Pulmonary artery endothelial cell (primary cell): ENCODE data around the gene ZNF385C. TPM values are rescaled to one million over a fixed set of nuclear protein-coding genes. Genes with fewer than 3 reads are reported as not detected.
"Not testable (repeated sequence)": the region's sequence is repeated elsewhere in the genome, so short reads cannot be mapped to it uniquely, and the experiment has no call there.

Experiments used
- DNase-seq: peaks from one replicate; pipeline ENCODE4 v3.0.0-alpha.2; 2011; ENCODE audit warnings: low read depth, low spot score
- total RNA-seq: library from RNA; depleted of rRNA; stranded (reverse); fragments of >200 nt; gene quantifications from 2 replicates; pipeline ENCODE4 v1.2.3, GENCODE V29; 2014

The ZNF385C gene
- total RNA-seq, 1 donor from 2014 or later: not detected

DNA sequence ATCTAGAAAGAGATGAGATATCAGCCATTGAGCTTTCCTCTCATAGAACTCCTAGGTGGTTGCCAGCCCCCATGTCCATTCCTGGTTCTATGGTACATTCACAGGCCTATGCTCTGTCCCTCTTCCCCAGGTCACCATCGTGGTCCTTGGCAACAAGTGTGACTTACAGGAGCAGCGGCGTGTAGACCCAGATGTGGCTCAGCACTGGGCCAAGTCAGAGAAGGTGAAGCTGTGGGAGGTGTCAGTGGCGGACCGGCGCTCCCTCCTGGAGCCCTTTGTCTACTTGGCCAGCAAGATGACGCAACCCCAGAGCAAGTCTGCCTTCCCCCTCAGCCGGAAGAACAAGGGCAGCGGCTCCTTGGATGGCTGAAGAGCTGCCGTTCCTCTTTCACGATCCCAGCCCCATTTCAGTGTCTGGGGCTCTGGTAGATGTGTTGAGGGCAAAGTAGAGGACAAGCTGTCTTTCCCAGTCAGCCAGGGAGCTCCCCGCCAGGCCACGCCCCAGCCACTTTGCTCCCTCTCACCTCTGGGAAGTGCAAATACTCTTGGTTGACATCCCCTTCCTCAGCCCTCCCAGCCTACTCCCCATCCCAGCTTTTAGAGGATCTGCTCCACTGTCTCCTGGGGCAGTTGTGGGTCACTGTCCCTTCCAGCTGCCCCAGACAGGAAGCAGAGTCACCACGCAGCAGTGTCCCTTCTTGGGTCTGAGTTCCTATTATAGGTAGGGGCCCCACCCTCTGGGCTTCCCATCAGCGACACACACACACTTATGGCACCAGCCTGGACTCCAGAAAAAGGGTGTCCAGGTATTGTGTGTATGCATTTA lies 74.5 kb downstream of the ZNF385C start:
- no peak for DNase-seq

DNA sequence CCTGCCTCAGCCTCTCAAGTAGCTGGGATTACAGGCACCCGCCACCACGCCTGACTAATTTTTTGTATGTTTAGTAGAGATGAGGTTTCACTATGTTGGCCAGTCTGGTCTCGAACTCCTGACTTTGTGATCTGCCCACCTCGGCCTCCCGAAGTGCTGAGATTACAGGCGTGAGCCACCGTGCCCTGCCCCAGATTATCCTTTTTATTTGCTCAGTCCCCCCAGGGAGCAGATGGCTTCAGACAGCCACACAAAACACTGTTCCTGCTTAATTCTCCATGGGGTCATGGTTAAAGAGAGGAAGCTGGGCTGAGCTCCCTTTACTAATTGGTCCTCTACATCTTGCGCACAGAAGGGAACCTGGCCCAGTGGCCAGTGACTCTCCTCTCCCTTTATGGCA lies 77.4 kb downstream of the ZNF385C start:
- DNase-seq: not testable (repeated sequence)

DNA sequence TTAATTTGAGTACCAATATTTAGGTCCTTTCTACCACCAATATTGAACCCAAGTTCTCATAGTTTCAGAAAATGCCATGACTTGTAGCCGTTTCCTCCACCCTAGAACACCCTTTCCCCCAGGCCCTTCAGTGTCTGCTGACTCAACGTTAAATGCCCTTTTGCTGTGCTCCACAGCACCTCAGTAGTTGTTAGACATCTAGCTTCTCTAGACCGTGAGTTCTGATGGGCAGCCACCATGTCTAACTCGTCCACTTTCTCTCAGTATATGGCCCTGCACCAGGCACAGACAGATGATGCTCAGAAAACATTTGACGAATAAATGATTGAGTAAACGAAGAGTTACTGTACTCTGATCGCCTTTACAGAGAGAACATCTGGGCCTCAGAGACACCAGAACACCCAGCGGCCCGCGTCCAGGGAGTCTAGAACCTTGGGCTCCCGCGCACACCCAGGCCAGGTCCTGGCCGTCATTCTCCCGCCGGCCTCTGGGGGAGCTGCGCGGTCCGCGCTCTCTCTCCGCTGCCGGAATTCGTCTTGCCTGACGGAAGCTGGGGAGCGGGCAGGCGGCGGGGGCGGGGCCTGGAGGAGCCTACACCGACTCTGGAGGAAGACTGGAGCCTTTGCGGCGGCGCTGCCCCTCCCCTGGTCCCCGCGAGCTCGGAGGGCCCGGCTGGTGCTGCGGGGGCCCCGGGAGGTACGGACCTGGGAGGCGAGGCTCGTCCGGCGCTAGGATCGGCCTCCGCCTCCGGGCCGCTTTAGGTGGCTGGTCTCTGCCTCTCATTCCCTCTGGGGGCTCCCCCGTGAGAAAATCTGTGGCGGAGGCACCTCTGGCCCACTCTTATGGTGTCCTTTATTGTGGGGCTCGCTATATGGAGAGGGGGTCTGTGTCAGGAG lies 78.5 kb downstream of the ZNF385C start, which contains the start of gene NKIRAS2:
TSS of gene NKIRAS2 (plus strand) at position 582 of the 896 bp plus-strand sequence. CDS start 1,488 bp downstream, outside the sequence.
- DNase-seq: peak; percentile 74

DNA sequence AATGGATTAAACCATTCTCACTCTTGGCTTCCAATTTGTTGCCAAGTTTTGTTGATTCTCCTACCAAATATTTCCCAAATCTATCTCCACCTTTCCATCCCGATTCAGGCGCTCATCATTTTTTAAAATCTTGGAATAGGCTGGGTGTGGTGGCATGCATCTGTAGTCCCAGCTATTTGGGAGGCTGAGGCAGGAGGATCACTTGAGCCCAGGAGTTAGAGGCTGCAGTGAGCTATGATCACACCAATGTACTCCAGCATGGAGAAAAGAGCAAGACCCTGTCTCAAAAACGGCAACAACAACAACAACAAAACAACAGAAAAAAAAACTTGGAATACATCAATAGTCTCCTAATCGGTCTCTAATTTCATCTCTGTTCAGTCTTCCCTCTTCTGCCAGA lies 79.3 kb downstream of the ZNF385C start:
- no peak for DNase-seq

DNA sequence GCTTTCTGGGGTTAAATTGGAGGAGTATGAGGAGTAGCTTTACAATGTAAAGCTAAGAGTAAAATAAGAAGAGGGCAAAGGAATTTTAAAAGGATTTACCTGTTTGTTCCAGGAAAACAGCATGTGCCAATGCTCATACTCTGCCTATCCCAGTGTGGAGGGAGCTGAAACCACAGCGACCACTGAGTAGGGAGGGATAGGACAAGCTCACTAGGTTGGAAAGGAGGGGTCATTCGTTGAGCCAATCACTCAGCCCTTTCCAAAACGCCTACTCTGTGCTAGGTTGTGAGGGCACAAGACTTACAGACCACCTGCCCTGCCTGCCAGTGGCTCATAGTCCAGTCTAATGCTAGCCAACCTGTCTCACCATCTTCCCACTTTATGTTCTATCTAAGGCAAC lies 79.9 kb downstream of the ZNF385C start:
- DNase-seq: no peak

DNA sequence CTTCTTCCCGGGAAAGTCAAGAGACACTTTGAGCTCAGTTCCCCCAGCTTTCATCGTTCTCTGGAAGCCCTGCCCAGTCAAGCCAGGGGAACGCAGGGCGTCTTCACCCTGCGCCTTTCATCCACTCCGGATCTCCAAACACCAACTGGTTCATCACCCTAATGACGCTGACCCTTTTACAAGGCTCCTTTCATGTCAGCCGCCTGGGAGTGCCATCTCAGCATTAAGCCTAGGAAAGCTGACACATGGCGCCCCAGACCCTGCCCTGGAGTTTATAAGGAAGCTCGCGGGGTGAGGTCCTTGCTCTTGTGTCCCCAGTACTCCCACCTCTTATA lies 80.4 kb downstream of the ZNF385C start:
- no peak for DNase-seq

DNA sequence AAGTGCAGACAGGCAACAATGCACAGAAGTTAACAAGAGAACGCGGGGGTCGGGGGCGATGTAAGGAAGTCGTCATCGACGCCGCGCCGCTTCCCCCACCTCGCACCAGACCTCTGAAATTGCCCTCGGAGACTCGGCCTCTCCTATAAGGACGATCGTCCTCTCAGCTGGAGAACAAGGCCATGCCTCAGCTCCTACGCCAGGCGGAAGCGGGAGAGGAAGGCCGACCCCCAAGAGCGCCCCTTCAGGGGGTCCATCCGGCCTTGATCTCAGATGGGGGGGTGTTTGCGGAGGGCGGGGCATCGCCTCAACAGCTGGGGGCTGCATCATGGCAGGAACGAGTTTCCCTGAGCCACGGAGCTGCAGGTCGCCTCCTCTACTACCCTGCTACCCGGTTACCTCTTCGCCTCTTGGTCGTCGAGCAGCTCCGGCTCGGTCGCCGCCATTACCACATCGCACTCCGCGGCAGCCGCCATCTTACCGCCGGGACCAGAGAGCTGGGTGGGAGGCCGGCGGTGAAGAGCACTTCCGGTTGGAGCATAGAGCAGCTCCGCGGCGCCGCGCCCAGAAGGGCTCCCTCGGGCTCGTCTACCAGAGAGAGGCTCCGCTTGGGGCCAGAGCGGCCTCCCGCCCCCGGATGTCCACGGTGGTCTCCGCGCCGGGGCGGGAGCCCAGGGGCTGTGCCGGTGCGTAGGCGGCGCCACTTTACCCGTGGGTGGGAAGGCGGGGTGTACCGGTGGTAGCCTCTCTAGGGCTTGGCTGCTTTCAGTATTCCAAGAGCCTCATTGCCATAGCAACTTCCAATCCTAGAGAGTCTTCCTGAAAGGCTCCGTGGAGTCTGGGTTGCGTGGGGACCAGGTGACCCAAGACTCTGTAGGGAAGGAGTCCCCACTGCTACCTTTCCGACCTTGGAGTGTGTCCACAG lies 81.1 kb downstream of the ZNF385C start, which contains the start of gene DNAJC7:
TSS of gene DNAJC7 (minus strand) at position 499 of the 925 bp plus-strand sequence. CDS start at position 476, 23 bp downstream.
- DNase-seq: peak; percentile 75

DNA sequence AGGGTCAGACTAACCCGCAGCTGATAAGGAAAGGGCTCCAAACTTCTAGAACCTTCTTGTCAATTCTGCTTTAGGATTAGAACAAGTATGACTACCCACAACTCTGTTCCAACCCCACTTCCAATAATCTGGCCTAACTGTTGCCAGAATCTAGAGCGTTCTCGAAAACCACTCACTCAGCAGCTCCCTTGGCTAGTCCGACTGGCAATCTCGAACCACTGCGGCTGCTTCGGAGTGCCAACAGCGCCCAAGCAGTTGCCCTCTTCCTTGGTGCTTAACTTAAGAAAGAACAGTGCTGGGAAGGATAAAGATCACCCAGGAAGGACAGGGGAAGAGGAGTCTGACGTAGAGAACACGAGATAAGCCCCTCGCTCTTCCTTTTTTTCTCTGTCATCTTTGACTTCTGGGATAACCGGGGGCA lies 81.9 kb downstream of the ZNF385C start:
- DNase-seq: no peak

DNA sequence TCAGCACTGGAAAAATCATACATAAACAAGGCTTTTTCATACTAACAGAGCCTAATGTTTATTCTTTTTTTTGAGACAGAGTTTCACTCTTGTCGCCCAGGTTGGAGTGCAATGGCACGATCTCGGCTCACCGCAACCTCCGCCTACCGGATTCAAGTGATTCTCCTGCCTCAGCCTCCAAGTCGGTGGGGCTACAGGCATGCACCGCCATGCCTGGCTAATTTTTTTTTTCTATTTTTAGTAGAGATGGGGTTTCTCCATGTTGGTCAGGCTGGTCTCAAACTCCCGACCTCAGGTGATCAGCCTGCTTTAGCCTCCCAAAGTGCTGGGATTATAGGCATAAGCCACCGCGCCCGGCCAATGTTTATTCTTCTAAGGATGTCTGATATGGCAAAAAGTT lies 84.5 kb downstream of the ZNF385C start:
- DNase-seq: not testable (repeated sequence)

DNA sequence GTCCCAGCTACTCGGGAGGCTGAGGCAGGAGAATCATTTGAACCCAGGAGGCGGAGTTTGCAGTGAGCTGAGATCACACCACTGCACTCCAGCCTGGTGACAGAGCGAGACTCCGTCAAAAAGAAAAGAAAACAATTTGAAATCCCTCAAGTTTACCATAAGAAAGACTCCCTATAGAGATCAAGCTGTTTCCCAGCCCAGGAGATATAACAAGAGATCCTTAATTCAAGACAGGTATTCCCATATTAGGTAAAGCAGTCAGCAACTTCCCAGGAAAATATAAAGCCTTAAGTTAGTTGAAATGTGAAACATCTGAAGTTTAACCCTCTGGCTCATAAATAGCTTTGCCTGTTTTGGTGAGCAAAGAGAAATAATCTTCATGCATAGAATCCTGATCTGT lies 85.9 kb downstream of the ZNF385C start:
- DNase-seq: not testable (repeated sequence)

DNA sequence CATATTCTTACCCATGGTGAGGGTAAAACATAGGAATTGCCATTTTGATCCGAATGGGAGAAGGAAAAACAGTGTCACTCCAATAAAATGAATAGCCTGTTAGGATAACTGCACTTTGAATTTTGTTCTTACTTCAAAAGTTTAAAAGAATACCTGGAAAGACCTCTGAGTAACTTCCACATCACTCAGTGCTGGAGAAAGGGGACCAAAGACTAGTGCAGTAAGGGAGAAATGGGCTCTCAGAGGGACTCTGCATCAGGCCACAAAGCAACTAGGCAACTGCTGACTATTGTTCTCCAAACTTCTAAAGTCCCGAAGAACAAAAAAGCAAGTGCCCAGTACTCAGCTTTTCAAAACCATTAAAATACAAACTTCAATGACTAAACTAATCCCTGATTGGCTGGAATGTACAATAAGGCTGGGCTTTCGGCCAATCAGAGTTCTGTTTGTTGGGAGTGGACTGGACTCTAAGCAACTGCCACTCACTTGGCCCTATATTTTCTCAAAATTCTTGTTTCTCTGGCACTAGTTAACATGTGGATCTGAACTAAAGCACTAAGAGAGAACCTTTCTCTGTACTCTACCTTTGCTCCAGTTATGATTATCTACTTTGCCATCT lies 87.3 kb downstream of the ZNF385C start:
- no peak for DNase-seq

DNA sequence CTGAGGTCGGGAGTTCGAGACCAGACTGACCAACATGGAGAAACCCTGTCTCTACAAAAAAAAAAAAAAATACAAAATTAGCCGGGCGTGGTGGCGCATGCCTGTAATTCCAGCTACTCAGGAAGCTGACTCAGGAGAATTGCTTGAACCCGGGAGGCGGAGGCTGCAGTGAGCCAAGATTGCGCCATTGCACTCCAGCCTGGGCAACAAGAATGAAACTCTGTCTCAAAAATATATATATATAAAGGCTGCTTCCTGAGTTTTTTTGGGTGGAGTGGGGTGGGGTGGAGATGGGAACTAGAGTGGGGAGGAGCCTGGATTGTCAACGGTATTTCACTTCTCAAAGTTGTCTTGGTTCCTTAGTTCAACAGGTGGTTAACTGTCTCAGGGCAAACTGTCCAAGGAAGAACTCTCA lies 88.0 kb downstream of the ZNF385C start:
- not testable (repeated sequence) for DNase-seq

DNA sequence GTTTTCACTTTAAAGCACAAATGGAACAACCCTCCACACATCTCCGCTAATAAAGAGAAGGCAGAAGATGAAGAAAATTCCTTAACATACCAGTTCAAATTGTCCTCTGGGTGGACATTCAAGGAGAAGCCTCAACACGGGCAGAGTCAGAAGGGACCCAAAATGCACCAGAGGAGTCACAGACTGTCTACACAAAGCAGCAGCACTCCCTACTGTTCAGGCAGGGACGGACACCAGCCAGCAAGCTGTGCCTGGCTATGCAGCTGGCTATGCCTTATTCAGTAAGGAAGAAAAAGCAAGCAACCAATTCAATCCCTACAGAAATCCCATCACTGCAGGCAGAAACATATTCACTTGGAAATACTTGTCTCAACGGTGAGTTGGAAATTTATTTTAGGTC lies 89.1 kb downstream of the ZNF385C start:
- no peak for DNase-seq

DNA sequence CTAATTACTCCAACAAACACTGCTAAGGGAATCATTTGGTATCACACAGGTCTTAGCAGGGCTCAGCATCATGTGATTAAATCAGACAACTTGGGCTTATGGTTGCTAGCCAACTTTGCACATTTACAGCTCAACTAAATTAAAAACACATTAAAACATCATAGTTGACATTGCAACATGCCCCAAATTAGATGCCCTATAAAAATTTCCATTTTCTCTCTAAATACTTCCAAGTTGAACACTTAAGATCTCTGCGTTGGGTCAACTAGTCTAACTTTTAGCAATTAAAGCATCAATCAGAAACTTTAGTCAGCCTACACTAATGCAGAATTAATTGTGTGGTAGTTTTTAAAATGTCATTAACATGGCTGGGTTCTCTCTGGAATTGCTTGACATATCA lies 93.1 kb downstream of the ZNF385C start:
- DNase-seq: no peak

DNA sequence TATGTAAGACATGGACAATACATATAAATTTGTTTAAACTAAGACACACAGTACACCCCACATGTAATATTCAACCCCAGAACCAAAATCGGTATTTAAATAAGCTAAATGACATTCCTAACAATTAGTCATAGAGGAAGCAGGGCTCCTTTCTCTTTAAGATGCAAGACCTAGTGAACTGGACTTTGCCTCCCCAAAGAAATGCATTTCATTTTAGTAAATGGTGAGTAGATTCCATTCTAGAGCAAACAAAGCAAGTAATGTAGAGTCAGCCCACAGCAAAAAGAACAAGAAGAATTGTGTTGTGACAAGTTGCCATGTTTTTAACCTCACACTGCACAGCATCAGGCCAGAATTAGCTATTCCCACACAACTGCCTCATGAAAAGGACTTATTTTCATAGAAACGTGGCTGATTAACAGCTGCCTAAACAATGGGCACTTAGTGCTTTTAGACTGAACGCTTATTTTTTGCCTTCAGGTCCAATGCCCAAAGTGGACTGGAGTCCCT lies 95.4 kb downstream of the ZNF385C start:
- no peak for DNase-seq

DNA sequence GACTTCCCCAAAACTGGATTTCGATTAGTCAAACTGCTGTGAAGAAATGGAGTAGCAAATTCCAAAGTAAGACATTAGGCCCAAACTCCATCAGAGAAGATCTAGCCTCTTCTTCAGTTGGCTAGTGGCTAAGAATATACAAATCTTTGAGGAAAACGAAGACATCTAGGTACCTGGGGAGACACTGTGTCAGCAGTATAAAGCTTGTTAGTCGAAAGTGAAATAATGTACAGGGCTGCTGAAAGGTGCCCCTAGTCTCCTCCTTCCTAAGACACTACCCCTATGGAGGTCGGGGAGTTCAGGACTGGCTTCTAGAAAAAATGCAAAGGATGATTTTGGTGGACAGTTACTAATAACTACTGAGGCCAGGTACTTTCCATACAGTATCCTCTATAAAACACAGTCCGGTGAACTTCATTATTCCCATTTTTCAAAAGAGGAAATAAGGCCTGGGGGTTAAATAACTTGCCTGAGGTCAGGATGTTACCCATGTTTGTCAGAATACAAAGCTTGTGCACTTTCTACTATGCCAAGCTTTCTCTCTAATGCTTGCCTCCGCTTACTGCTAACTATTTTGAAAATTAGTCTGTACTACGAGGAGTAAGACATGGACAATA lies 96.0 kb downstream of the ZNF385C start:
- DNase-seq: no peak

DNA sequence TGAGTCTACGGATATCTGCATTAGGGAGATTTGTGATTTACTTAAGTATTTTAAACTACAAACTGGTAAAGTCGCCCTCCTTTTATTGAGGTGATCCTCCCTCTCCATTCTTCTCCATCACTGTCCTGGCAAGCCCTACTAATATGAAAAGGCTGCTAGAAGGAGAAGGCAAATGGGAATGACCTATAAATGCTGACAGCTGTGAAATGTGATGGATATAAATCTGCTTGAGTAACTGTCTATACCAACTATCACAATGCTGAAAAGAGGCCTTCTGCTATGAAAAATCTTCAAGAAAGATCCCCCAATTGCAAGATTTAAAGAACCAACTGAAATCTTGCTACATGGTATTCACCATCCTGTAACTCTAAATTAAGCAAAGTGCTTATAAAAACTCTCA lies 96.5 kb downstream of the ZNF385C start:
- DNase-seq: no peak

DNA sequence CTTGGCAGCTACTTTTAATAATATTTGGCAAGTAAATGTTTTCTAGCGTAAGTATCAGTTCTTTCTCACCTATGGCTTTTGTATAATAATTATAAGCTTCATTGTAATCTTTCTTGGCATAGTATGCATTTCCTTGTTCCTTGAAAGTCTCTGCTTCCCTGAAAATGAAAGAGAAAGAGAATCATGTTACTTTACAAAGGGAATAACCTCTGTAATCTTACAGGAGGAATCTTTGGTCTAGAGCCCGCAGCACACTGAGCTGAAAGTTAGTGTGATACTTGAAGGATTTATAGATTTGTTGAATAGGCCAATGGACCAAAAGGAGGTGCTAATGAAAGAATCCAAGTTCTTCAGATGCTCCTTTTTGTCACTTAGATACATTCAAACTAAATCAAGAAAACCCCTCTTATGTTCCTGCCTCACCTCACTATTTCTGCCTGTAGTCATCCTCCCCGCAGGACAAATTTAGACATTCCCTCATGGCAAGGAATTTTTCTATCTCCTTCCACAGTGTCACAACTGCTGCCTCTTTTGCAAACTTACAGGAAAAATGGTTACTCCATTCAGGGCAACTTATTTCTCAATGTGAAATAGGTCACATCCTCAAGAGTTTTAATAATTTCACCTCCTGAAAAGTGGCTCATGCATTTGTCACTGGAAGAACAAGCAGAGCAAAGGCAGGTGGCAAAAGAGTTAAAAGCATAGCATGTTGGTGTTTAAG lies 97.7 kb downstream of the ZNF385C start:
- no peak for DNase-seq

DNA sequence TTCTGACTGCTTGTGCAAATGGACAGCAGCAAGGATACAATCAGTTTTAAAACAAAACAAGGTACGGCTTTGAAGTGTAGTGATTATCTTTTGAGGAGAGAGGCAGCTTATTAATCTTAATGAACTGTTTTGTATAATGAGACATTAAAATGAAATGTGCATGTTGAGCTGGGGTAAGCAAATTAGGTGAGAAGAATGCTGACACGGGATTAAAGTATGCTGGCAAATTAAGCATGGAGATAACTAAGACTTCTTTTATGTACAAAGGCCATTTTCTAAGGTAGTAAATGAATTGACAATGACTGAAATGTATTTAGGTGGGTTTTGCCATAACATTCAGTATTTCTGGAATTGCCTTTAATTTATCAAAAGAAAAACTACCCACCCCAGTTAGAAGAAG lies 99.8 kb downstream of the ZNF385C start:
- no peak for DNase-seq

DNA sequence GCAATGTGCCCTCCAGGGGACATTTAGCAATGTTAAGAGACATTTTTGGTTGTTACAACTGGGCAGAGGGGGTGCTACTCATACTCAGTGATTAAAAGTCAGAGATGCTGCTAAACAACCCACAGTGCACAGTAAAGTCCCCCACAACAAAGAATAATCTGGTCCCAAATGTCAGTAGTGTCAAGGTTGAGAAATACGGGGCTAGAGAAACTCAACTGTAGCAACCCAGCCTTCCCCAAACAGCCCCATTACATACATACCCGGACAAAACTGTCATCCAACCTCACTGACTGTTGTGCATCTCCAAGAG lies 101.5 kb downstream of the ZNF385C start:
- no peak for DNase-seq
